IMR-90 (cell line): ENCODE data around the gene MAGI2. TPM values are rescaled to one million over a fixed set of nuclear protein-coding genes. Genes with fewer than 3 reads are reported as not detected.

Experiments
- ATAC-seq: fragments of 200-7000 bp; cut with Tn5 transposase; 2 replicates; pipeline ENCODE4 v1.9.1; 2020; ENCODE audit warnings: low read depth, mild to moderate bottlenecking, moderate library complexity
- BruUV-seq: library from RNA; stranded (reverse); fragments of 400-500 nt; replicated peaks from 2 replicates; lab custom pipeline; 2021; lab: Mats Ljungman, UMichigan
- CTCF ChIA-PET: fragments of 300-600 bp; formaldehyde crosslinking; extraction: SDS; loops from one replicate; lab custom pipeline; 2021; ENCODE audit warnings: antibody characterized with exemption; lab: Yijun Ruan, JAX
- POLR2A ChIA-PET: fragments of 300-600 bp; sonication (Branson Sonifier 250); formaldehyde crosslinking; loops from one replicate; lab custom pipeline; 2022; ENCODE audit warnings: antibody characterized with exemption; ENCODE audit not compliant: unreplicated experiment; lab: Charles Lee
- DNase-seq: peaks from one replicate; pipeline ENCODE4 v3.0.0; 2013
- H2AFZ ChIP-seq: replicated peaks from 2 replicates; pipeline ENCODE3; 2013; ENCODE audit warnings: low read length, mild to moderate bottlenecking; ENCODE audit not compliant: poor library complexity
- H2AK5ac ChIP-seq: 2 replicates; pipeline ENCODE4 v1.6.1; 2013; ENCODE audit warnings: low read depth, low read length, inconsistent platforms
- H2AK9ac ChIP-seq: replicated peaks from 2 replicates; pipeline ENCODE3; 2013; ENCODE audit warnings: mild to moderate bottlenecking, low read depth, low read length, moderate library complexity; ENCODE audit not compliant: poor library complexity
- H2BK120ac ChIP-seq: 2 replicates; pipeline ENCODE4 v1.6.1; 2013; ENCODE audit warnings: low read depth, low read length, inconsistent platforms
- H2BK15ac ChIP-seq: 3 replicates; pipeline ENCODE4 v1.6.1; 2013; ENCODE audit warnings: low read depth, low read length, inconsistent platforms
- H2BK20ac ChIP-seq: 2 replicates; pipeline ENCODE4 v1.6.1; 2013; ENCODE audit warnings: low read depth, mild to moderate bottlenecking, inconsistent platforms, low read length, moderate library complexity
- H2BK5ac ChIP-seq: 2 replicates; pipeline ENCODE4 v1.6.1; 2013; ENCODE audit warnings: mild to moderate bottlenecking, low read depth, low read length, inconsistent platforms; ENCODE audit not compliant: poor library complexity, severe bottlenecking
- H3K14ac ChIP-seq: replicated peaks from 2 replicates; pipeline ENCODE4 v1.6.1; 2013; ENCODE audit warnings: low read depth, low read length, inconsistent platforms
- H3K18ac ChIP-seq: 2 replicates; pipeline ENCODE4 v1.6.1; 2013; ENCODE audit warnings: low read depth, low read length, control low read depth
- H3K23ac ChIP-seq: 2 replicates; pipeline ENCODE4 v1.6.1; 2013; ENCODE audit warnings: low read depth, low read length, inconsistent platforms
- H3K27ac ChIP-seq: 2 replicates; pipeline ENCODE4 v1.5.1; 2013; ENCODE audit warnings: mild to moderate bottlenecking, control low read depth, low read length; ENCODE audit not compliant: insufficient read depth
- H3K27me3 ChIP-seq: 2 replicates; pipeline ENCODE4 v1.6.1; 2013; ENCODE audit warnings: low read length; ENCODE audit not compliant: control insufficient read depth, insufficient read depth
- H3K36me3 ChIP-seq: 2 replicates; pipeline ENCODE4 v1.6.1; 2013; ENCODE audit warnings: low read length, mixed read lengths; ENCODE audit not compliant: control insufficient read depth, insufficient read depth
- H3K4ac ChIP-seq: 2 replicates; pipeline ENCODE4 v1.6.1; 2013; ENCODE audit warnings: low read depth, low read length, inconsistent platforms
- H3K4me1 ChIP-seq: 2 replicates; pipeline ENCODE4 v1.6.1; 2013; ENCODE audit warnings: low read length, mixed read lengths; ENCODE audit not compliant: control insufficient read depth, insufficient read depth
- H3K4me2 ChIP-seq: 2 replicates; pipeline ENCODE4 v1.6.1; 2013; ENCODE audit warnings: low read depth, mild to moderate bottlenecking, control low read depth, low read length, moderate library complexity
- H3K4me3 ChIP-seq: 2 replicates; pipeline ENCODE4 v1.5.1; 2013; ENCODE audit warnings: low read depth, mild to moderate bottlenecking, control low read depth, low read length, moderate library complexity; ENCODE audit not compliant: insufficient read depth
- H3K56ac ChIP-seq: 2 replicates; pipeline ENCODE4 v1.6.1; 2013; ENCODE audit warnings: low read length, inconsistent platforms; ENCODE audit not compliant: insufficient read depth; ENCODE audit errors: extremely low read depth
- H3K79me1 ChIP-seq, 2 experiments: 2 replicates each; pipeline ENCODE4 v1.6.1; 2013; ENCODE audit warnings: low read length in 2 of 2, inconsistent platforms in 1 of 2, low read depth in 1 of 2
- H3K9ac ChIP-seq: 2 replicates; pipeline ENCODE4 v1.6.1; 2013; ENCODE audit warnings: low read depth, low read length, control low read depth
- H3K9me1 ChIP-seq: 2 replicates; pipeline ENCODE4 v1.6.1; 2013; ENCODE audit warnings: low read length, inconsistent platforms; ENCODE audit not compliant: insufficient read depth
- H3K9me3 ChIP-seq: 2 replicates; pipeline ENCODE4 v1.6.1; 2013; ENCODE audit warnings: low read length; ENCODE audit not compliant: control insufficient read depth, insufficient read depth
- H4K20me1 ChIP-seq: 2 replicates; pipeline ENCODE4 v1.6.1; 2013; ENCODE audit warnings: low read length, inconsistent platforms; ENCODE audit not compliant: insufficient read depth
- H4K5ac ChIP-seq: 2 replicates; pipeline ENCODE4 v1.6.1; 2013; ENCODE audit warnings: mild to moderate bottlenecking, low read depth, low read length, control low read depth
- H4K8ac ChIP-seq, 2 experiments: 2 replicates each; pipeline ENCODE4 v1.6.1; 2013; ENCODE audit warnings: low read depth in 2 of 2, low read length in 2 of 2, control low read depth in 1 of 2, inconsistent platforms in 1 of 2
- H4K91ac ChIP-seq: 2 replicates; pipeline ENCODE4 v1.6.1; 2013; ENCODE audit warnings: low read depth, low read length, inconsistent platforms; ENCODE audit not compliant: insufficient read depth
- BHLHE40 ChIP-seq: fragments of 150-350 bp; IDR thresholded peaks from 2 replicates; pipeline ENCODE4 v1.6.1; 2016; ENCODE audit warnings: mild to moderate bottlenecking, low read depth, low read length
- CEBPB ChIP-seq: IDR thresholded peaks from 2 replicates; pipeline ENCODE4 v1.6.1; 2012; ENCODE audit warnings: low read depth, low read length, improper control_type of control experiment
- CHD1 ChIP-seq: IDR thresholded peaks from 2 replicates; pipeline ENCODE4 v1.6.1; 2012; ENCODE audit warnings: low read depth, low read length, improper control_type of control experiment
- CTCF ChIP-seq: conservative IDR thresholded peaks from 2 replicates; pipeline ENCODE4 v1.5.1; 2012; ENCODE audit warnings: mild to moderate bottlenecking, low read depth, low read length, improper control_type of control experiment
- FOS ChIP-seq: fragments of 150-350 bp; IDR thresholded peaks from 2 replicates; pipeline ENCODE4 v1.6.1; 2016; ENCODE audit warnings: low read depth, low read length
- MAFK ChIP-seq: IDR thresholded peaks from 2 replicates; pipeline ENCODE4 v1.6.1; 2012; ENCODE audit warnings: low read depth, low read length, improper control_type of control experiment
- MAZ ChIP-seq: IDR thresholded peaks from 2 replicates; pipeline ENCODE4 v1.6.1; 2012; ENCODE audit warnings: low read depth, mild to moderate bottlenecking, low read length, improper control_type of control experiment, moderate library complexity, borderline replicate concordance
- MXI1 ChIP-seq: IDR thresholded peaks from 2 replicates; pipeline ENCODE4 v1.6.1; 2012; ENCODE audit warnings: low read depth, mild to moderate bottlenecking, low read length, moderate library complexity, borderline replicate concordance
- NFE2L2 ChIP-seq: fragments of 150-350 bp; IDR thresholded peaks from 2 replicates; pipeline ENCODE4 v1.6.1; 2016; ENCODE audit warnings: low read depth, mild to moderate bottlenecking, low read length
- POLR2A ChIP-seq: IDR thresholded peaks from 2 replicates; pipeline ENCODE4 v1.6.1; 2012; ENCODE audit warnings: mild to moderate bottlenecking, low read depth, low read length
- RAD21 ChIP-seq: IDR thresholded peaks from 2 replicates; pipeline ENCODE4 v1.6.1; 2012; ENCODE audit warnings: low read length, improper control_type of control experiment
- RCOR1 ChIP-seq: IDR thresholded peaks from 2 replicates; pipeline ENCODE4 v1.6.1; 2012; ENCODE audit warnings: mild to moderate bottlenecking, low read length, improper control_type of control experiment; ENCODE audit not compliant: insufficient replicate concordance
- RFX5 ChIP-seq: IDR thresholded peaks from 2 replicates; pipeline ENCODE4 v1.8.0; 2012; ENCODE audit warnings: low read depth, mild to moderate bottlenecking, low read length, moderate library complexity
- SMC3 ChIP-seq: fragments of 150-350 bp; IDR thresholded peaks from 2 replicates; pipeline ENCODE4 v1.6.1; 2016; ENCODE audit warnings: low read depth, mild to moderate bottlenecking, antibody characterized with exemption, low read length, moderate library complexity
- USF2 ChIP-seq: fragments of 150-350 bp; IDR thresholded peaks from 2 replicates; pipeline ENCODE4 v1.6.1; 2017; ENCODE audit warnings: mild to moderate bottlenecking, antibody characterized with exemption, low read length, low read depth
- WGBS, 2 experiments: methylation state at CpG; one replicate each; pipeline versions ENCODE4 v1.1.5 to v1.1.7; 2013; ENCODE audit warnings: missing lambda C conversion rate in 2 of 2; ENCODE audit not compliant: insufficient read length in 1 of 2; ENCODE audit errors: extremely low coverage in 2 of 2; 5-methylcytosine and 5-hydroxymethylcytosine counted together
- dilution Hi-C: fragments of 300-500 bp; cut with HindIII; formaldehyde crosslinking; loops from one replicate; pipeline ENCODE4 v1.14.3; 2018; ENCODE audit warnings: low sequenced_read_pairs; ENCODE audit not compliant: unreplicated experiment
- in situ Hi-C: fragments of 300-500 bp; cut with MboI; formaldehyde crosslinking; loops from 3 replicates; pipeline ENCODE4 v1.14.3; 2019; ENCODE audit warnings: low sequenced_read_pairs, inconsistent platforms, mixed read lengths
- intact Hi-C: fragments of 100-400 bp; cut with micrococcal nuclease; formaldehyde crosslinking; loops from 2 replicates; pipeline ENCODE4 v1.10.0; 2022
- polyA plus RNA-seq, 3 experiments: library from polyadenylated mRNA; depleted of rRNA; stranded (reverse); fragments of >200 nt; gene quantifications; 2 replicates each; pipeline ENCODE4 v1.2.3, GENCODE V29; 2012; ENCODE audit warnings: low replicate concordance in 1 of 3
- total RNA-seq: library from RNA; depleted of rRNA; stranded (reverse); fragments of >200 nt; gene quantifications from 2 replicates; pipeline ENCODE4 v1.2.3, GENCODE V29; 2012
- TF ChIP-seq, protein P1 (sequence below): fragments of 150-350 bp; IDR thresholded peaks from 2 replicates; pipeline ENCODE4 v1.6.1; 2016; ENCODE audit warnings: low read depth, mild to moderate bottlenecking, low read length, moderate library complexity, borderline replicate concordance

Gene MAGI2
- total and polyA plus RNA-seq, 2 of the 4 experiments (the other 2 are of a cell fraction): 2.5 to 17.9 TPM

- H3K18ac ChIP-seq: no peak overlapping the region
- no peak overlapping the region for H3K4ac ChIP-seq
- in situ Hi-C loops (no loop called here), dilution Hi-C loops (no loop called here), intact Hi-C loops (no loop called here)
- no peak overlapping the region for H4K5ac ChIP-seq
- DNase-seq (no peak), ATAC-seq (no peak)
- no peak overlapping the region for H3K9ac ChIP-seq
- no peak overlapping the region for H2BK5ac ChIP-seq
- H3K23ac ChIP-seq: no peak overlapping the region
- no peak overlapping the region for H3K27ac ChIP-seq
- H2AFZ ChIP-seq: no peak overlapping the region
- no peak overlapping the region for H3K14ac ChIP-seq
- no peak overlapping the region for H3K4me3 ChIP-seq
- H4K20me1 ChIP-seq: no peaks in the 10 kb centered on the region
- H3K9me1 ChIP-seq: peaks cover 8% of the 10 kb centered on the region
- BruUV-seq: no TSS peak
- no peak overlapping the region for H3K4me2 ChIP-seq
- H2BK120ac ChIP-seq: no peak overlapping the region
- no peak overlapping the region for H2AK9ac ChIP-seq
- ChIA-PET POLR2A (no interaction called here), CTCF (no interaction called here)
- H3K27me3 ChIP-seq: no peaks in the 10 kb centered on the region
- no peak overlapping the region for H2BK15ac ChIP-seq
- H3K9me3 ChIP-seq: no peaks in the 10 kb centered on the region
- WGBS, 2 experiments: no CpG with 5 or more reads among the region's 1 CpG
- H2AK5ac ChIP-seq: no peak overlapping the region
- H4K8ac ChIP-seq: no peak overlapping the region
- no peak overlapping the region for H4K91ac ChIP-seq
- peaks cover 0 to 9% of the 10 kb centered on the region in 2 experiments; a peak in 2 of 4 replicates for H3K79me1 ChIP-seq
- H3K56ac ChIP-seq: no peak overlapping the region
- no peaks in the 10 kb centered on the region for H3K36me3 ChIP-seq
- no peak for TF ChIP-seq CTCF
- no peak for TF ChIP-seq RAD21
- TF ChIP-seq BHLHE40: no peak
- TF ChIP-seq NFE2L2: no peak
- no peak for TF ChIP-seq USF2
- TF ChIP-seq MXI1: no peak
- no peak for TF ChIP-seq MAZ
- TF ChIP-seq, protein P1, sequence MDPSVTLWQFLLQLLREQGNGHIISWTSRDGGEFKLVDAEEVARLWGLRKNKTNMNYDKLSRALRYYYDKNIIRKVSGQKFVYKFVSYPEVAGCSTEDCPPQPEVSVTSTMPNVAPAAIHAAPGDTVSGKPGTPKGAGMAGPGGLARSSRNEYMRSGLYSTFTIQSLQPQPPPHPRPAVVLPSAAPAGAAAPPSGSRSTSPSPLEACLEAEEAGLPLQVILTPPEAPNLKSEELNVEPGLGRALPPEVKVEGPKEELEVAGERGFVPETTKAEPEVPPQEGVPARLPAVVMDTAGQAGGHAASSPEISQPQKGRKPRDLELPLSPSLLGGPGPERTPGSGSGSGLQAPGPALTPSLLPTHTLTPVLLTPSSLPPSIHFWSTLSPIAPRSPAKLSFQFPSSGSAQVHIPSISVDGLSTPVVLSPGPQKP: no peak
- TF ChIP-seq MAFK: no peak
- TF ChIP-seq RCOR1: no peak
- TF ChIP-seq CEBPB: no peak
- TF ChIP-seq FOS: no peak
- no peak for TF ChIP-seq RFX5
- TF ChIP-seq CHD1: no peak
- TF ChIP-seq SMC3: no peak
- no peak for TF ChIP-seq POLR2A
- H2BK20ac ChIP-seq: no peak overlapping the region
- H3K4me1 ChIP-seq: peaks cover 2% of the 10 kb centered on the region; the same call in 1 of the 2 replicates
Measured at GRCh38 chr7:78955329-78955728, 498.1 kb downstream of the MAGI2 start.
